ENCODE results near the gene TTBK2.
"Not testable (repeated sequence)": the region's sequence is repeated elsewhere in the genome, so short reads cannot be mapped to it uniquely, and the experiment has no call there.

Gene TTBK2

GRCh38 chr15:42920519-42921341, at the start of gene TTBK2:
TTBK2 (minus strand) TSS chr15:42920778; CDS start chr15:42878617, 42,161 bp downstream.
- Mint-ChIP-seq H3K27ac (peak within 1 kb of the TSS; percentile 98), H3K9me3 (no peaks in the 10 kb centered on the region), H3K4me1 (ENCODE audit: low read depth) (peaks cover 36% of the 10 kb centered on the region), H3K4me3 (peak within 1 kb of the TSS; percentile 94), H3K36me3 (ENCODE audit: low read depth) (peaks cover 8% of the 10 kb centered on the region), H3K27me3 (no peaks in the 10 kb centered on the region)
- DNase-seq: peak; percentile 97

GRCh38 chr15:42964476-42964875, 43.9 kb upstream of the TTBK2 start:
- no peaks in the 10 kb centered on the region for H3K4me1 Mint-ChIP-seq (ENCODE audit: low read depth)
- H3K9me3 Mint-ChIP-seq: no peaks in the 10 kb centered on the region
- H3K36me3 Mint-ChIP-seq (ENCODE audit: low read depth): peaks cover 83% of the 10 kb centered on the region
- no peak overlapping the region for H3K4me3 Mint-ChIP-seq
- no peak for DNase-seq
- no peak overlapping the region for H3K27ac Mint-ChIP-seq
- no peaks in the 10 kb centered on the region for H3K27me3 Mint-ChIP-seq

GRCh38 chr15:42955518-42955917, 34.9 kb upstream of the TTBK2 start:
- peaks cover 8% of the 10 kb centered on the region for H3K4me1 Mint-ChIP-seq (ENCODE audit: low read depth)
- no peak for DNase-seq
- H3K27ac Mint-ChIP-seq: peak overlapping the region; percentile 57
- H3K9me3 Mint-ChIP-seq: no peaks in the 10 kb centered on the region
- peaks cover 98% of the 10 kb centered on the region for H3K36me3 Mint-ChIP-seq (ENCODE audit: low read depth)
- no peaks in the 10 kb centered on the region for H3K27me3 Mint-ChIP-seq
- no peak overlapping the region for H3K4me3 Mint-ChIP-seq

- Mint-ChIP-seq H3K4me3 (no peak overlapping the region), H3K9me3 (no peaks in the 10 kb centered on the region), H3K27me3 (no peaks in the 10 kb centered on the region), H3K27ac (no peak overlapping the region), H3K36me3 (ENCODE audit: low read depth) (peaks cover 95% of the 10 kb centered on the region), H3K4me1 (ENCODE audit: low read depth) (peaks cover 8% of the 10 kb centered on the region)
- DNase-seq: no peak
Observed at GRCh38 chr15:42954291-42954690, 33.7 kb upstream of the TTBK2 start.

- not testable (repeated sequence) for H3K4me1 Mint-ChIP-seq (ENCODE audit: low read depth); H3K4me3 Mint-ChIP-seq; H3K27me3 Mint-ChIP-seq; H3K27ac Mint-ChIP-seq; H3K9me3 Mint-ChIP-seq; DNase-seq
- H3K36me3 Mint-ChIP-seq (ENCODE audit: low read depth): peaks cover 86% of the 10 kb centered on the region
Observed at GRCh38 chr15:42948898-42949297, 28.3 kb upstream of the TTBK2 start.

- Mint-ChIP-seq H3K4me3 (no peak overlapping the region), H3K9me3 (no peaks in the 10 kb centered on the region), H3K36me3 (ENCODE audit: low read depth) (peaks cover 29% of the 10 kb centered on the region), H3K4me1 (ENCODE audit: low read depth) (no peaks in the 10 kb centered on the region), H3K27me3 (no peaks in the 10 kb centered on the region), H3K27ac (no peak overlapping the region)
- no peak for DNase-seq
Observed at GRCh38 chr15:42940527-42940926, 19.9 kb upstream of the TTBK2 start.

GRCh38 chr15:42939841-42940240, 19.3 kb upstream of the TTBK2 start:
- no peaks in the 10 kb centered on the region for H3K27me3 Mint-ChIP-seq
- H3K4me1 Mint-ChIP-seq (ENCODE audit: low read depth): no peaks in the 10 kb centered on the region
- H3K9me3 Mint-ChIP-seq: no peaks in the 10 kb centered on the region
- H3K4me3 Mint-ChIP-seq: no peak overlapping the region
- DNase-seq: no peak
- H3K36me3 Mint-ChIP-seq (ENCODE audit: low read depth): peaks cover 22% of the 10 kb centered on the region
- H3K27ac Mint-ChIP-seq: no peak overlapping the region

- Mint-ChIP-seq H3K4me1 (ENCODE audit: low read depth) (no peaks in the 10 kb centered on the region), H3K36me3 (ENCODE audit: low read depth) (peaks cover 3% of the 10 kb centered on the region), H3K27me3 (no peaks in the 10 kb centered on the region), H3K27ac (no peak overlapping the region), H3K4me3 (no peak overlapping the region), H3K9me3 (no peaks in the 10 kb centered on the region)
- DNase-seq: no peak
Observed at GRCh38 chr15:42937143-42937542, 16.6 kb upstream of the TTBK2 start.

GRCh38 chr15:42933886-42934667, 13.5 kb upstream of the TTBK2 start:
- Mint-ChIP-seq H3K27me3 (no peaks in the 10 kb centered on the region), H3K4me3 (no peak overlapping the region), H3K4me1 (ENCODE audit: low read depth) (no peaks in the 10 kb centered on the region), H3K36me3 (ENCODE audit: low read depth) (no peaks in the 10 kb centered on the region), H3K9me3 (no peaks in the 10 kb centered on the region), H3K27ac (no peak overlapping the region)
- no peak for DNase-seq

GRCh38 chr15:42932833-42933515, 12.4 kb upstream of the TTBK2 start:
- Mint-ChIP-seq H3K36me3 (ENCODE audit: low read depth) (no peaks in the 10 kb centered on the region), H3K27ac (no peak overlapping the region), H3K4me3 (no peak overlapping the region)

GRCh38 chr15:42931702-42932486, 11.3 kb upstream of the TTBK2 start:
- Mint-ChIP-seq H3K9me3 (no peaks in the 10 kb centered on the region), H3K4me1 (ENCODE audit: low read depth) (no peaks in the 10 kb centered on the region), H3K4me3 (no peak overlapping the region), H3K27me3 (no peaks in the 10 kb centered on the region), H3K36me3 (ENCODE audit: low read depth) (no peaks in the 10 kb centered on the region), H3K27ac (no peak overlapping the region)
- no peak for DNase-seq

More at GRCh38 chr15:42932833-42933515, 12.4 kb upstream of the TTBK2 start:
- H3K27me3 Mint-ChIP-seq: no peaks in the 10 kb centered on the region
- no peaks in the 10 kb centered on the region for H3K9me3 Mint-ChIP-seq
- no peak for DNase-seq
- H3K4me1 Mint-ChIP-seq (ENCODE audit: low read depth): no peaks in the 10 kb centered on the region

- Mint-ChIP-seq H3K36me3 (ENCODE audit: low read depth) (no peaks in the 10 kb centered on the region), H3K27ac (no peak overlapping the region), H3K9me3 (no peaks in the 10 kb centered on the region), H3K27me3 (no peaks in the 10 kb centered on the region), H3K4me3 (no peak overlapping the region), H3K4me1 (ENCODE audit: low read depth) (no peaks in the 10 kb centered on the region)
- DNase-seq: no peak
Observed at GRCh38 chr15:42929306-42929848, 8.8 kb upstream of the TTBK2 start.

- no peaks in the 10 kb centered on the region for H3K9me3 Mint-ChIP-seq
- peak overlapping the region; percentile 94 for H3K4me3 Mint-ChIP-seq
- no peaks in the 10 kb centered on the region for H3K27me3 Mint-ChIP-seq
- H3K4me1 Mint-ChIP-seq (ENCODE audit: low read depth): peaks cover 32% of the 10 kb centered on the region
- H3K36me3 Mint-ChIP-seq (ENCODE audit: low read depth): peaks cover 8% of the 10 kb centered on the region
- DNase-seq: peak; percentile 64
- H3K27ac Mint-ChIP-seq: peak overlapping the region; percentile 98
Observed at GRCh38 chr15:42921342-42921731, 759 bp upstream of the TTBK2 start.

All from activated T-cell treated with anti-CD3 and anti-CD28 coated beads, Interleukin-2, amount 50 U/mL, for 24 hours (primary cell).